K562 (cell line): ENCODE data around the gene SORT1. TPM values are rescaled to one million over a fixed set of nuclear protein-coding genes. Genes with fewer than 3 reads are reported as not detected.

Experiments used
- BMI1 ChIP-seq: fragments of 150-350 bp; IDR thresholded peaks from 2 replicates; pipeline ENCODE4 v1.6.1; 2014; ENCODE audit warnings: low read length
- ESRRA ChIP-seq: fragments of 450-650 bp; IDR thresholded peaks from 2 replicates; pipeline ENCODE4 v1.6.1; 2014; ENCODE audit warnings: low read depth, mild to moderate bottlenecking, moderate library complexity, borderline replicate concordance
- FIP1L1 ChIP-seq: fragments of 200-400 bp; formaldehyde crosslinking; IDR thresholded peaks from 2 replicates; pipeline ENCODE4 v1.6.1; 2018; ENCODE audit warnings: mild to moderate bottlenecking, low read depth, low read length; ENCODE audit not compliant: poor library complexity, severe bottlenecking
- GATA2 ChIP-seq: sonication (generic); formaldehyde crosslinking; IDR thresholded peaks from 2 replicates; pipeline ENCODE4 v1.4.0; 2020; ENCODE audit warnings: mild to moderate bottlenecking, missing genetic modification reagents
- KAT2B ChIP-seq: IDR thresholded peaks from one replicate; pipeline ENCODE4 v1.6.1; 2012; ENCODE audit warnings: low read depth, mild to moderate bottlenecking, control low read depth, inconsistent platforms, low read length, moderate library complexity
- MEF2D ChIP-seq: conservative IDR thresholded peaks from 2 replicates; pipeline ENCODE4 v1.6.1; 2016; ENCODE audit warnings: low read depth, missing genetic modification characterization, missing compliant biosample characterization
- MYC ChIP-seq, 2 experiments: fragments of 250-450 bp in 1 of 2; sonication (Bioruptor Pico) in 1 of 2; IDR thresholded peaks; 2 replicates each; pipeline versions ENCODE4 v1.5.1 to v1.6.1; 2012 to 2021; ENCODE audit warnings: low read depth in 2 of 2, borderline replicate concordance in 1 of 2, improper control_type of control experiment in 1 of 2, low read length in 1 of 2, mild to moderate bottlenecking in 1 of 2, moderate library complexity in 1 of 2
- PURB ChIP-seq: sonication (generic); formaldehyde crosslinking; IDR thresholded peaks from 2 replicates; pipeline ENCODE4 v1.9.0; 2021; ENCODE audit warnings: low read depth, mild to moderate bottlenecking, missing genetic modification reagents
- RBBP5 ChIP-seq: fragments of 200-600 bp; sonication (generic); IDR thresholded peaks from 2 replicates; pipeline ENCODE4 v1.6.1; 2012; ENCODE audit warnings: borderline replicate concordance, mild to moderate bottlenecking, low read length, control low read depth, inconsistent platforms; ENCODE audit not compliant: insufficient read depth, poor library complexity, severe bottlenecking
- RBM39 ChIP-seq: fragments of 200-400 bp; formaldehyde crosslinking; optimal IDR thresholded peaks from 2 replicates; pipeline ENCODE3; 2018; ENCODE audit warnings: low read depth, low read length
- SAP30 ChIP-seq: fragments of 200-600 bp; sonication (generic); IDR thresholded peaks from 2 replicates; pipeline ENCODE4 v1.6.1; 2012; ENCODE audit warnings: borderline replicate concordance, low read depth, mild to moderate bottlenecking, moderate library complexity, low read length, control low read depth, inconsistent platforms; ENCODE audit not compliant: insufficient read depth, poor library complexity, severe bottlenecking
- SMAD1 ChIP-seq: fragments of 150-350 bp; IDR thresholded peaks from 2 replicates; pipeline ENCODE4 v1.6.1; 2014; ENCODE audit warnings: low read length, low read depth; ENCODE audit not compliant: partially characterized antibody
- SMARCE1 ChIP-seq: fragments of 450-650 bp; IDR thresholded peaks from 2 replicates; pipeline ENCODE4 v1.7.1; 2016; ENCODE audit warnings: mild to moderate bottlenecking
- SREBF2 ChIP-seq: sonication (generic); formaldehyde crosslinking; IDR thresholded peaks from 2 replicates; pipeline ENCODE4 v1.4.0; 2020; ENCODE audit warnings: mild to moderate bottlenecking, missing genetic modification reagents
- TARDBP ChIP-seq: fragments of 450-650 bp; IDR thresholded peaks from 2 replicates; pipeline ENCODE4 v1.6.1; 2016
- ZEB2 ChIP-seq: fragments of 450-650 bp; IDR thresholded peaks from 2 replicates; pipeline ENCODE4 v1.6.1; 2016
- polyA plus RNA-seq, 8 experiments: library from polyadenylated mRNA; depleted of rRNA in 4 of 8; stranded (reverse) in 5 of 8; unstranded in 3 of 8; fragments of >200 nt; fragmentation: Nextera tagmentation in 2 of 8; fragmentation: Illumina TruSeq in 1 of 8; extraction: Ambion mirVana in 2 of 8; extraction: Trizol in 1 of 8; gene quantifications; 2 replicates each; pipeline versions ENCODE4 v1.2.1 to v1.2.3, GENCODE V29; 2011 to 2014; ENCODE audit warnings: inconsistent platforms in 1 of 8, missing spikeins in 1 of 8
- total RNA-seq, 7 experiments: library from RNA; depleted of rRNA in 6 of 7; stranded (reverse); fragments of >200 nt in 6 of 7; fragmentation: Illumina TruSeq in 2 of 7; extraction: Trizol in 2 of 7; gene quantifications; 2 replicates each; pipeline versions ENCODE4 v1.2.1 to v1.2.3, GENCODE V29; 2011 to 2021; ENCODE audit warnings: low replicate concordance in 1 of 7
- TF ChIP-seq, protein P1 (sequence below): fragments of 250-450 bp; sonication (Bioruptor Pico); IDR thresholded peaks from 2 replicates; pipeline ENCODE4 v1.4.0; 2020; ENCODE audit warnings: borderline replicate concordance
- TF ChIP-seq, protein P2 (sequence below), 2 experiments: IDR thresholded peaks; 2 replicates each; pipeline ENCODE4 v1.6.1; 2012; ENCODE audit warnings: improper control_type of control experiment in 2 of 2, low read depth in 2 of 2, low read length in 2 of 2, borderline replicate concordance in 1 of 2

Gene SORT1
- total and polyA plus RNA-seq, 9 of the 15 experiments (the other 6 are each of a cell fraction or from before 2014, with no cell fraction given): 27.4 to 112 (median 65.0) TPM

DNA sequence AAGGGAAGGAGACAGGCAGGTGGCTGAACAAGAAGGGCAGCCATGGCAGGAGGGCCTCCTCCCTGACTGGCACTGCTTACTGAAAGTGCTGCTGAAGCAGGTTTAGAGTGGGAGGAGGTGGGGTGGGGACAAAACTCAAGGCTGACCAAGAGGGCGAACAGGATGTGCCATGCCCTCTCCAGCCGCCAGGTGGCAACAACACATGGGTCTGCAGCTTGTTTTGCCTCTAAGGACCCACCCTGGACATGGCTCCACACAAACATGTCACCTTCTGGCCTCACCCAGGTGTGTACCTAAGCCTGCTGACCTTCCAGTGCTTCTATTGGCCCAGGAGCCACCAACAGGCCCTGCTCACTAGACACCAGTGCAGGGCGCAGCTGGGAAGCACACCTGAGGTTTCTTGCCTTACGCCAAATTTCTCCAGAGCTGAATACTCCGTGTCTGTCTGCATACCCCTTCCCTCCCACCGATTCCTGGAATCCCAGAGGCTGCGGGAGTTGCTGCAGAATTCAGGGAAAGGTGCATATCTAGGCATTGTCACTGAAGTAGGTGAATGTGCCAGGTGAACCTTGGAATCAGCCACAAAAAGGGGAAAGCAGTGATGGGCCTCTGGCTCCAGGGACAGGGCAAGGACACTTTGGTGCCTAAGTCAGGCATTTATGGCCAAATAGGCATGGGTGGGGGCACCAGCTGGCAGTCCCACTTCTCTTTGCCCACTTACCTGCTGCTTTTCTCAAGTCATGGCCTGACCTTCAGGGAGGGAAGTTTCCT is 120.1 kb downstream of the SORT1 start (continued):
- TF ChIP-seq BMI1: no peak
- TF ChIP-seq, protein P1, sequence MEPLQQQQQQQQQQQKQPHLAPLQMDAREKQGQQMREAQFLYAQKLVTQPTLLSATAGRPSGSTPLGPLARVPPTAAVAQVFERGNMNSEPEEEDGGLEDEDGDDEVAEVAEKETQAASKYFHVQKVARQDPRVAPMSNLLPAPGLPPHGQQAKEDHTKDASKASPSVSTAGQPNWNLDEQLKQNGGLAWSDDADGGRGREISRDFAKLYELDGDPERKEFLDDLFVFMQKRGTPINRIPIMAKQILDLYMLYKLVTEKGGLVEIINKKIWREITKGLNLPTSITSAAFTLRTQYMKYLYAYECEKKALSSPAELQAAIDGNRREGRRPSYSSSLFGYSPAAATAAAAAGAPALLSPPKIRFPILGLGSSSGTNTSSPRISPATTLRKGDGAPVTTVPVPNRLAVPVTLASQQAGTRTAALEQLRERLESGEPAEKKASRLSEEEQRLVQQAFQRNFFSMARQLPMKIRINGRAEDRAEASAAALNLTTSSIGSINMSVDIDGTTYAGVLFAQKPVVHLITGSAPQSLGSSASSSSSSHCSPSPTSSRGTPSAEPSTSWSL (CRISPR knock-in tag): no peak
- no peak for TF ChIP-seq ESRRA
- TF ChIP-seq GATA2 (CRISPR knock-in tag): no peak
- no peak for TF ChIP-seq PURB (CRISPR knock-in tag)
- TF ChIP-seq SMAD1: no peak
- TF ChIP-seq SMARCE1: no peak
- no peak for TF ChIP-seq MEF2D (tag)
- TF ChIP-seq MYC (IDR thresholded peaks at IDR 0.05; ENCODE audit: low read depth, low read length): no peak
- TF ChIP-seq MYC (CRISPR knock-in tag; IDR thresholded peaks at IDR 0.05; ENCODE audit: borderline replicate concordance, low read depth): no peak
- no peak for TF ChIP-seq KAT2B
- no peak for TF ChIP-seq SREBF2 (CRISPR knock-in tag)
- TF ChIP-seq ZEB2: no peak
- no peak for TF ChIP-seq SAP30
- no peak for TF ChIP-seq RBM39
- TF ChIP-seq TARDBP: no peak
- TF ChIP-seq FIP1L1: no peak
- TF ChIP-seq RBBP5: no peak
- TF ChIP-seq, protein P2, sequence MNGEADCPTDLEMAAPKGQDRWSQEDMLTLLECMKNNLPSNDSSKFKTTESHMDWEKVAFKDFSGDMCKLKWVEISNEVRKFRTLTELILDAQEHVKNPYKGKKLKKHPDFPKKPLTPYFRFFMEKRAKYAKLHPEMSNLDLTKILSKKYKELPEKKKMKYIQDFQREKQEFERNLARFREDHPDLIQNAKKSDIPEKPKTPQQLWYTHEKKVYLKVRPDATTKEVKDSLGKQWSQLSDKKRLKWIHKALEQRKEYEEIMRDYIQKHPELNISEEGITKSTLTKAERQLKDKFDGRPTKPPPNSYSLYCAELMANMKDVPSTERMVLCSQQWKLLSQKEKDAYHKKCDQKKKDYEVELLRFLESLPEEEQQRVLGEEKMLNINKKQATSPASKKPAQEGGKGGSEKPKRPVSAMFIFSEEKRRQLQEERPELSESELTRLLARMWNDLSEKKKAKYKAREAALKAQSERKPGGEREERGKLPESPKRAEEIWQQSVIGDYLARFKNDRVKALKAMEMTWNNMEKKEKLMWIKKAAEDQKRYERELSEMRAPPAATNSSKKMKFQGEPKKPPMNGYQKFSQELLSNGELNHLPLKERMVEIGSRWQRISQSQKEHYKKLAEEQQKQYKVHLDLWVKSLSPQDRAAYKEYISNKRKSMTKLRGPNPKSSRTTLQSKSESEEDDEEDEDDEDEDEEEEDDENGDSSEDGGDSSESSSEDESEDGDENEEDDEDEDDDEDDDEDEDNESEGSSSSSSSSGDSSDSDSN (IDR thresholded peaks at IDR 0.05; ENCODE audit: borderline replicate concordance in 1 of 2, low read depth in 2 of 2, low read length in 2 of 2): no peak
